ENCODE data around the gene RYR1. TPM values are rescaled to one million over a fixed set of nuclear protein-coding genes. Genes with fewer than 3 reads are reported as not detected.
"Not testable (repeated sequence)": the region's sequence is repeated elsewhere in the genome, so short reads cannot be mapped to it uniquely, and the experiment has no call there.

RYR1 gene
- total RNA-seq, 2 donors from 2014 or later = 0.33 to 1.0 TPM

DNA sequence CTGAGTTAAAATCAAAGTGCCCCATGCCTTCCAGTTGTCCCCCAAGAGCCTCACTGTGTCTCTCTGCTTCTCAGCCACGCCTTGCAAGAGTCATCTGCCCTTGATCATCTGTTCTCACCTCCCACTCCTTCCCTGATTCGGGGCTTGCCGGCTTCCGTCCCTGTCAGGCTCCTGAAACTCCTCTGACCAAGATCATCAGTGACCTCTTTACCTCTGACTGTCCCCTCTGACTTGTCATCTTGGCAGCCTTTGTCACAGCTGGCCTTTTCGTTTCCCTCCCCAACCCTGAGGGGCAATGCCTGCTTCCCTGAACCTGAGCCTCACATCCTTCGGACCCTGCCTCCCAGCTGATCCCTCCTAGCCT, 117.9 kb downstream of the RYR1 start:
- Histone ChIP-seq H3K36me3 (replicated peaks in 1 of 2; ENCODE audit: insufficient read depth in 1 of 2, low read depth in 2 of 2) (no peaks in the 10 kb centered on the region), H3K27ac (no peak overlapping the region), H3K4me3 (no peak overlapping the region), H3K27me3 (no peaks in the 10 kb centered on the region), H3K9me3 (no peaks in the 10 kb centered on the region), H3K4me1 (no peaks in the 10 kb centered on the region)
- TF ChIP-seq, protein P1, sequence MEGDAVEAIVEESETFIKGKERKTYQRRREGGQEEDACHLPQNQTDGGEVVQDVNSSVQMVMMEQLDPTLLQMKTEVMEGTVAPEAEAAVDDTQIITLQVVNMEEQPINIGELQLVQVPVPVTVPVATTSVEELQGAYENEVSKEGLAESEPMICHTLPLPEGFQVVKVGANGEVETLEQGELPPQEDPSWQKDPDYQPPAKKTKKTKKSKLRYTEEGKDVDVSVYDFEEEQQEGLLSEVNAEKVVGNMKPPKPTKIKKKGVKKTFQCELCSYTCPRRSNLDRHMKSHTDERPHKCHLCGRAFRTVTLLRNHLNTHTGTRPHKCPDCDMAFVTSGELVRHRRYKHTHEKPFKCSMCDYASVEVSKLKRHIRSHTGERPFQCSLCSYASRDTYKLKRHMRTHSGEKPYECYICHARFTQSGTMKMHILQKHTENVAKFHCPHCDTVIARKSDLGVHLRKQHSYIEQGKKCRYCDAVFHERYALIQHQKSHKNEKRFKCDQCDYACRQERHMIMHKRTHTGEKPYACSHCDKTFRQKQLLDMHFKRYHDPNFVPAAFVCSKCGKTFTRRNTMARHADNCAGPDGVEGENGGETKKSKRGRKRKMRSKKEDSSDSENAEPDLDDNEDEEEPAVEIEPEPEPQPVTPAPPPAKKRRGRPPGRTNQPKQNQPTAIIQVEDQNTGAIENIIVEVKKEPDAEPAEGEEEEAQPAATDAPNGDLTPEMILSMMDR (IDR thresholded peaks at IDR 0.05) = no peak
- no peak for TF ChIP-seq POLR2A (IDR thresholded peaks at IDR 0.05)
- WGBS, 2 donors = 67 to 73% methylated on average over 6 of the region's 6 CpGs
- intact Hi-C loops (cut with DNase I) = no loop called here
- no peak for ATAC-seq
- DNase-seq = no peak

DNA sequence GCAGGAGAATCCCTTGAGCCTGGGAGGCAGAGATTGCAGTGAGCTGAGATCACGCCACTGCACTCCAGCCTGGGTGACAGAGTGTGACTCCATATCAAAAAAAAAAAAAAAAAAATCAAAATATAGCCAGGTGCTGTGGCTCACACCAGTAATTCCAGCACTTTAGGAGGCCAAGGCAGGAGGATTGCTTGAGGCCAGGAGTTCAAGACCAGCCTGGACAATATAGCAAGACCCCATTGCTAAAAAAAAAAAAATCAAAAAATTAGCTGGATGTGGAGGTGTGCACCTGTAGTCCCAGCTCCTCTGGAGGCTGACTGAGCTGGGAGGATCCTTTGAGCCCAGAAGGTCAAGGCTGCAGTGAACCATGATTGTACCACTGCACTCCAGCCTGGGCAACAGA, 119.7 kb downstream of the RYR1 start:
- H3K9me3 ChIP-seq; H3K36me3 ChIP-seq (replicated peaks in 1 of 2; ENCODE audit: insufficient read depth in 1 of 2, low read depth in 2 of 2); H3K4me3 ChIP-seq; H3K4me1 ChIP-seq; ATAC-seq; intact Hi-C loops (cut with DNase I); DNase-seq; H3K27ac ChIP-seq; H3K27me3 ChIP-seq: not testable (repeated sequence)
- WGBS, 2 donors = 100% methylated on average over 1 of the region's 1 CpG

DNA sequence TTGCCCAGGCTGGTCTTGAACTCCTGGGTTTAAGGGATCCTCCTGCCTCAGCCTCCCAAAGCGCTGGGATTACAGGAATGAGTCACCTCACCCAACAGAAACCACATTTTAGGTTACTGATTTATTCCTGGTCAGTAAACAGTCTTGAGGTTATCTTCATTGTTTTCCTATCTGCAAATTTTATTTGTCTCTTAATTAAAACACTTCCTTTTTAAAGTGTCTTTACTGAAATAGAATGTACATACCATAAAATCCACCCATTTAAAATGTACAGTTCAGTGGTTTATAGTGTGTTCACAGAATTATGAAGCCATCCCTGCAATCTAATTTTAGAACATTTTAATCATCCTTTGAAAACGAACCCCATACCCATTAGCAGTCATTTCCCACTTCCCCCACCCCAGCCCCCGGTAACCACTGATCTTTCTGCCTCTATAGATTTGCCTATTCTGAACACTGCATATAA, 121.2 kb downstream of the RYR1 start:
- H3K27me3 ChIP-seq = no peaks in the 10 kb centered on the region
- ATAC-seq (no peak), DNase-seq (no peak)
- no peak overlapping the region for H3K27ac ChIP-seq
- no peaks in the 10 kb centered on the region for H3K36me3 ChIP-seq (replicated peaks in 1 of 2; ENCODE audit: insufficient read depth in 1 of 2, low read depth in 2 of 2)
- H3K4me1 ChIP-seq = no peaks in the 10 kb centered on the region
- 41 to 60% methylated on average over 3 of the region's 3 CpGs for WGBS, 2 donors
- no peaks in the 10 kb centered on the region for H3K9me3 ChIP-seq
- intact Hi-C loops (cut with DNase I) = no loop called here
- H3K4me3 ChIP-seq = no peak overlapping the region
- TF ChIP-seq, protein P1 (IDR thresholded peaks at IDR 0.05) = no peak
- TF ChIP-seq POLR2A (IDR thresholded peaks at IDR 0.05) = no peak

DNA sequence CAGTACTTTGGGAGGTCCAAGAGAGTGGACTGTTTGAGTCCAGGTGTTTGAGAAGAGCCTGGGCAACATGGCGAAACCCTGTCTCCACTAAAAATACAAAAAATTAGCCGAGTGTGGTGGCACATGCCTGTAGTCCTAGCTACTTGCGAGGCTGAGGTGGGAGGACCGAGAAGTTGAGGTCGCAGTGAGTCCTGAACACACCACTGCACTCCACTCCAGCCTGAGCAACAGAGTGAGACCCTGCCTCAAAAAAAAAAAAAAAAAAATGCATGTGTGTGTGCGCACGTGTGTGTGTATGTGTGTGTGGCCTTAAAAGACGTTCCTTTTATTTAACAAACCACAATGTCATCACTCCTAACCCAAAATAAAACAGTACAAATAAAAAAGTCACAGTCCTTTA, 121.7 kb downstream of the RYR1 start:
- TF ChIP-seq, protein P1 (IDR thresholded peaks at IDR 0.05) = no peak
- TF ChIP-seq POLR2A (IDR thresholded peaks at IDR 0.05) = no peak
- no peaks in the 10 kb centered on the region for H3K4me1 ChIP-seq
- H3K4me3 ChIP-seq = no peak overlapping the region
- intact Hi-C loops (cut with DNase I) = no loop called here
- H3K27me3 ChIP-seq = no peaks in the 10 kb centered on the region
- H3K36me3 ChIP-seq (replicated peaks in 1 of 2; ENCODE audit: insufficient read depth in 1 of 2, low read depth in 2 of 2) = no peaks in the 10 kb centered on the region
- ATAC-seq (no peak), DNase-seq (no peak)
- H3K27ac ChIP-seq = no peak overlapping the region
- WGBS, 2 donors = 67 to 68% methylated on average over 8 of the region's 8 CpGs
- H3K9me3 ChIP-seq = no peaks in the 10 kb centered on the region

DNA sequence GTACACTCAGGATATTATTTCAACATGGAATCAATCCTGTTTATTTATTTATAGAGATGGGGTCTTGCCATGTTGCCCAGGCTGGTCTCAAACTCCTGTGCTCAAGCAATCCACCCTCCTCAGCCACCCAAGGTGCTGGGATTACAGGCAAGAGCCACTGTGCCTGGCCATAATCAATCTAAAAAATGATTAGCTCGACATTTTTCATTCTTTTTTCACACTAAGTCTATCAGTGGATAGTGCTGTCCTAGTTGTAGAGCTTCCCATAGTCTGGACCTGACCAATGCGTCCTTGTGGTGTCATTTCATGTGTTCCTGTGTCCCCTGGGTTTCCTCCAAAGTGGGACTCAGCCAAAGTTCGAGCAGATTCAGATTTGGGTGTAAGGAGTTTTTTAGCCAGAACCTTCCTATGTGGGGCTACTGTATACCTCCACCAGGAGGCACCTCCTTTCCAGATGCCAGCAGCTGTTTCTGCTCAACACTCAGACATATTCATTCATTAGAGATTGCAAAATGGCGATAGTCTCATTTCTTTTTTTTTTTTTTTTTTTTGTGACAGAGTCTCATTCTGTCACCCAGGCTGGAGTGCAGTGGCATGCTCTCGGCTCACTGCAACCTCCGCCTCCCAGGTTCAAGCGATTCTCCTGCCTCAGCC, 123.2 kb downstream of the RYR1 start:
- TF ChIP-seq POLR2A (IDR thresholded peaks at IDR 0.05) = no peak
- TF ChIP-seq, protein P1 (IDR thresholded peaks at IDR 0.05) = no peak
- Histone ChIP-seq H3K4me1 (no peaks in the 10 kb centered on the region), H3K9me3 (no peaks in the 10 kb centered on the region), H3K27ac (no peak overlapping the region), H3K4me3 (no peak overlapping the region), H3K27me3 (no peaks in the 10 kb centered on the region), H3K36me3 (replicated peaks in 1 of 2; ENCODE audit: insufficient read depth in 1 of 2, low read depth in 2 of 2) (no peaks in the 10 kb centered on the region)
- ATAC-seq (no peak), DNase-seq (no peak)
- intact Hi-C loops (cut with DNase I) = no loop called here
- WGBS, 2 donors = 64 to 68% methylated on average over 7 of the region's 7 CpGs

Data from body of pancreas (tissue), 4 donors.